HG02798 (cell line): ENCODE measurements around the gene SCP2.

ENCODE experiments used
- ATAC-seq: cut with Tn5 transposase; IDR thresholded peaks from one replicate; pipeline ENCODE4 v1.9.1; 2021; ENCODE audit warnings: mild to moderate bottlenecking; ENCODE audit not compliant: unreplicated experiment, poor library complexity

SCP2 gene

GRCh38 chr1:53025769-53026112 is 98.7 kb downstream of the SCP2 start:
- ATAC-seq: no peak

- ATAC-seq: no peak
Observed at GRCh38 chr1:53026254-53026653, 99.2 kb downstream of the SCP2 start.

- ATAC-seq: no peak
Observed at GRCh38 chr1:53031732-53032131, 104.7 kb downstream of the SCP2 start.

DNA sequence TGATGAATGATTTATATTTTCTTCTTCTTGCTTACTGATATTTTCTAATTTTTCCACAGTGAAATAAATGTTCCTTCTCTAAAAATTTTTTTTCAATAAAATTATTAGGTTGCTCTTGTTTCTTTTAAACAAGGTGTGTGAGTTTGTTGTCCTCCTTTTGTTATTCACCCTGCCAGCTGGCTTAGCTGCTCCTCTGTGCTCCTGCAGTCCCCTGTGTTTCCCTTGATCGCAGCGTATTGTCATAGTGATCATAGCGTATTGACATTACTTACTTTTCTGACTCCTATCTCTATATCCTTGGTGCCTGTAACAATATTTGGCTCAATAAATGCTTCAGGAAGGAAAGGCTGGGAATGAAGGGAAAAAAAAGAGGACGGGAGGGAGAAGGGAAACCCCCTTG is 110.1 kb downstream of the SCP2 start:
- no peak for ATAC-seq

DNA sequence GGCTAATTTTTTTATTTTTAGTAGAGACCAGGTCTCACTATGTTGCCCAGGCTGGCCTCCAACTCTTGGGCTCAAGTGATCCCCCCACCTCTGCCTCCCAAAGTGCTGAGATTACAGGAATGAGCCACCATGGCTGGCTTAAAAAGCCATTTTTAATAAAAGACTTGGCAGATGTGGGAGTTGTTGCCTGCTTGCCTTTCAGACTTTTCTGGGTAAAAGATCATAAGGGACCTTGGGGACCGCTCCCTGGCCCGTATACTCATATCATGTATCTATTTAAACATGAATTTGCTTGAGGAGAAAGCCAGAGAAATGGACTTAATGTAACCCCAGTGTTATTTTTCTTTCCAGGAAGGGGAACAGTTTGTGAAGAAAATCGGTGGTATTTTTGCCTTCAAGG is 111.5 kb downstream of the SCP2 start:
- ATAC-seq: no peak

DNA sequence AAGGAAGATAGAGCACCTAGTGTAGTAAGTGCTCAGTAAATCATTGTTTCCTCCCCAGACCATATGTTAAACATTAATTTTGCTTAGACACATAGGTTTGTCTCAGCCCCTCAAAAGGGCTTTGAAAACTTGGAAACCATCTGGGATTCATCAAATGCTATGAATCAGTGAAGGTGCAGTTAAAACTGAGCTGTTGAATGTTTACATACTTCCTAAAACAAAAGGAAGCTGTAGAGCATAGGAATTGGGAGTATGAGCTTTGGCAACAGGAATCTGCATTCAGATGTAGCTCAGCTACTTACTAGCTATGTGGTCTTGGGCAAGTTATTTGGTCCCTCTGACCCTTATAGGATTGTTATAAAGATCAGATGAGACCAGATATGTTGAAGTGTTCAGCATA is 116.2 kb downstream of the SCP2 start:
- ATAC-seq: no peak

- ATAC-seq: no peak
Observed at GRCh38 chr1:53044926-53045325, 117.8 kb downstream of the SCP2 start.

GRCh38 chr1:53046930-53047329 is 119.9 kb downstream of the SCP2 start:
- ATAC-seq: no peak

DNA sequence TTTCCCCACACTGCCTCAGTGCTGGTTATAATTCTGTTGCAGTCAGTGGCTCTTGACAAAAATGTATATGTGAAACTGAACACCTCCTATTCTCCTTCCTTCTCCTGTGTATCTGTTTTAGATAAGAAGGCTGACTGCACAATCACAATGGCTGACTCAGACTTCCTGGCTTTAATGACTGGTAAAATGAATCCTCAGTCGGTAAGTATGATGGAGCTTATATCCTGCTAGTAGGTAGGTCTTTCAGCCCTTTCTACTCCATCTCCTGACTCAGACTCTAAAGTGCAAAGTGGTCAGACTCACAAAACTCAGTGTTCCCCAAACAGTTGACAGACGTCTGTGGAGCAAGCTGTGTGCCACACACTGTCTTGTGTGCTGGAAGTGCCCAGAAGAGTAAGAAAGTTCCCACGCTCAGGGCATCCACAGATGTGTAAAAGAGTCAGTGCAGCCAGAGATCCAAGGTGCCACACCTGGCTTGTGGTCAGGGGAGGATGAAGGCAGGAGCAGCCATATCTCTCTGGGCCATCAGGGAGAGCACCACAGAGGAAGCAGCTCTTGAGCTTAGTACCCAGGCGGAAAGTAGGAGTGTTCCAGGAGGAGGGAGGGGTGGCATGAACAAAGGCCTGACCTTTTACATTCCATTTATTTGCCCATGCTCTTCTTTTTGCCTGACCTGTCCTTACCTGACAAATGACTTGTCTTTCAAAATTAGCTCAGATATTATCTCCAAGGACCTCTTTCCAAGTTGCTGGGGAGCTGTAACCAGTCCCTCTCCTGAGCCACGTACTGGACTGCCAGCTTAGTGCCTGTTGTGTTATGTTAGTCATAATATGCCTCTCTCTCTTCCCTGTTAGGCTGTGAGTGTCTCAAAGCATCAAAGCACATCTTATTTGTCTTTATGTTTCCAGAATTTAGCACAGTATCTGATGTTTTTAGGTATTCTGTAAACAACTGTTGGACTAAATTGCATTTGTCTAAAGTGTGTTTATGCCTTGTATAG is 121.0 kb downstream of the SCP2 start:
- ATAC-seq: no peak

GRCh38 chr1:53048960-53049573 is 122.0 kb downstream of the SCP2 start:
- ATAC-seq: no peak

- ATAC-seq: no peak
Observed at GRCh38 chr1:53049574-53049967, 122.5 kb downstream of the SCP2 start.

DNA sequence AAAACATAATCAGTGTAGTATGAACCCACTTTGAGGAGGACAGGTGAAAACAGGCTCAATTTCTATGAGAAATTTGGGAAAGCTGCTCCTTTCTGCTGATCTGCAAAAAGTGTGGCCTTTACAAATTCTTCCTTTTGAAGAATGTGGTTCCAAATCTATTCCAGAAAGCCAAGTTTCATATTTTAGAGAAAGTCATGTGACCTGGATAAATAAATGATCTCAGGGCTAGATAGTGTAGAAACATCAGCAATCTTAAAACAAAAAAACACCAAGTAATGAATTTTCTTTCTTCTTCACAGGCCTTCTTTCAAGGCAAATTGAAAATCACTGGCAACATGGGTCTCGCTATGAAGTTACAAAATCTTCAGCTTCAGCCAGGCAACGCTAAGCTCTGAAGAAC is 123.2 kb downstream of the SCP2 start:
- no peak for ATAC-seq

- ATAC-seq: no peak
Observed at GRCh38 chr1:53051676-53052075, 124.6 kb downstream of the SCP2 start.

- no peak for ATAC-seq
Observed at GRCh38 chr1:53057127-53057526, 130.1 kb downstream of the SCP2 start.

GRCh38 chr1:53060579-53060978 is 133.5 kb downstream of the SCP2 start:
- no peak for ATAC-seq

DNA sequence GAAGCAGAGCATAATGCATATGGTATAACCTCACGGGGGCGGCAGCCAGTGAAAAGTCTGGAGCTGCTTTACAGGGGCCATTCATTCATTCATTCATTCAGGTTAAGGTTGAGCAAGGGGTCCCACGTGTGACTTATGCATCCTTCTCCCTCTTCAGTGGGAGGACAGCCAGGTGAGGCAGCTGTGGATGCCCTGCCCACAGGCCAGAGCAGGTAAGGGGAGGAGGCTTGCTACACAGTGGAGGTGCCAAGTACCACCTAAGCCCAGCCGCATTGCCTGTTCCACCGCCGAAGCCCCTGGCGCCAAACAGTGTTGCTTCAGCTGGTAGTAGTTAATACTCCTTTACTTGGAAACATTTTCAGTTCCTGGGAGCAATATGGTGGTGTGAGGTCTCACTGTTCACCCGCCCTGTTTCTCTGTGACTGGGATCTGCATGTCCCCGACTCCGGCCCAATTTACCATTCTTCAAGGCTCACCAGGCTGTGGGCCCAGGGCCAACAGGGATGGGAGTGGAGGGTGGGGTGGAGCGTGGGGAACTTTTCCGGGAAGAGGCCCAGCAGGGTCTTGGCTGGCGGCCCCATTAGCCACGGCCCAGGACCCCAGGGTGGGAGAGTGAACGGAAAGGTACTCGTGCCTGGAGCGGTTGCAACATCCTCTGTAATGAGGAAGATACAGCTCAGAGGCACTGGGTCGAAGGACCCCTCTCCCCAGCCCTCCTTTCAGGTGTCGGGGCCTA is 134.2 kb downstream of the SCP2 start:
- no peak for ATAC-seq

DNA sequence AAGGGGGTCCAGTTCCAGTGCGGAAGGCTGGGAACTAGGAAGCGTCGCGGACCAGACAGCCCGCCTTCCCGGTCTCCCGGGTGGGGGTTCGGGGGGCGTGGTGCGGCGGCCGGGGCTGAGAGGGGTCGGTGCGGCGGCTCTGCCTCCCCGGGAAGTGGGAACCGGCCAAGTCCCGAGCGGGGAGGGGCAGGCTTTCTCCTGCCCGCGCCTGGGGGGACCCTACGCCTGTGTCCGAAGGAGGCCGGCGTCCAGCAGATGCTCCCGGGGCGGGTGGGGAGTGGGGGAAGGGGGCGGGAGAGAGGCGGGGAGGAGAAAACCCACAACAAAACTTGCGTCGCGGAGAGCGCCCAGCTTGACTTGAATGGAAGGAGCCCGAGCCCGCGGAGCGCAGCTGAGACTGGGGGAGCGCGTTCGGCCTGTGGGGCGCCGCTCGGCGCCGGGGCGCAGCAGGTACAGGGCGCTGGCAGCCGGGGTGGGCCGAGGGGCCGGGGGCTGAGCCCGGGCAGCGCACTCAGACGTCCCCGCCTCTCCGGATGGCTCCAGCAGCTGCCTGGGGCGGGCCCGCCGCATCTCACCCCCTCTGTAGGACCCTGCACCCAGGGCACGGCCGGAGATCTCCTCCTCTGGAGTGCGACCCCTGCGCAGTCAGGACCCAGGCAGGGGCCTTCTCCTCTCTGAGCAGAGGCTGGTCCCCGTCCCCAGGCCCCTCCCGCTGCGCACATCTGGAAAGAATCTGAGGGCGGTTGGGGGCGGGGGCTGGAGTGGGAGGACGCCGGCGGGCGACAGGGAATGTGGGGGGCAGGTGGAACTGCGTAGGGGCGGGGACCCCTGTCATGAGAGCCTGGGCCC is 135.0 kb downstream of the SCP2 start, which contains the start of gene PODN:
TSS of gene PODN (plus strand) at position 355 of the 849 bp plus-strand sequence. CDS start 7,643 bp downstream, outside the sequence.
- ATAC-seq: no peak

- ATAC-seq: no peak
Observed at GRCh38 chr1:53062708-53063591, 135.9 kb downstream of the SCP2 start.
